B cell (primary cell): ENCODE results near the gene SELENON. TPM values are rescaled to one million over a fixed set of nuclear protein-coding genes. Genes with fewer than 3 reads are reported as not detected.

Experiments used
- ATAC-seq: fragments of 200-7000 bp; cut with Tn5 transposase; one replicate; pipeline ENCODE4 v1.10.0; 2021; ENCODE audit warnings: low read depth, mild to moderate bottlenecking, moderate number of reproducible peaks, moderate library complexity
- CTCF ChIA-PET: fragments of 350-600 bp; sonication (Branson Sonifier 250); formaldehyde crosslinking; loops from one replicate; lab custom pipeline; 2021; ENCODE audit warnings: antibody characterized with exemption, inconsistent platforms; lab: Charles Lee
- POLR2A ChIA-PET: fragments of 350-600 bp; sonication (Branson Sonifier 250); formaldehyde crosslinking; loops from one replicate; lab custom pipeline; 2021; ENCODE audit warnings: antibody characterized with exemption; lab: Charles Lee
- DNase-seq: peaks from one replicate; pipeline ENCODE4 v3.0.0; 2013
- H2AFZ ChIP-seq: 2 replicates; pipeline ENCODE4 v1.6.1; 2012; ENCODE audit warnings: mild to moderate bottlenecking, low read depth, low read length; ENCODE audit not compliant: insufficient read depth, poor library complexity, severe bottlenecking
- H3K27ac ChIP-seq, 2 donors: 1 replicate in 1 of 2; 2 replicates in 1 of 2; pipeline ENCODE4 v1.5.1; 2012 to 2013; ENCODE audit warnings: low read length in 2 of 2, mild to moderate bottlenecking in 2 of 2, moderate library complexity in 1 of 2
- H3K27me3 ChIP-seq, 4 experiments: fragments of 200-600 bp in 1 of 4; sonication (generic) in 1 of 4; replicated peaks in 1 of 4; 1 replicate in 2 of 4; 2 replicates in 2 of 4; pipeline versions ENCODE4 v1.6.1 to v1.7.0; 2013 to 2016; ENCODE audit warnings: low read length in 3 of 4, mild to moderate bottlenecking in 2 of 4, mixed read lengths in 1 of 4, moderate library complexity in 1 of 4; ENCODE audit not compliant: insufficient read depth in 4 of 4, control insufficient read depth in 3 of 4; ENCODE audit errors: control extremely low read depth in 1 of 4
- H3K36me3 ChIP-seq, 2 experiments: replicated peaks in 1 of 2; 1 replicate in 1 of 2; 2 replicates in 1 of 2; pipeline versions ENCODE4 v1.6.1 to v1.7.1; 2013; ENCODE audit warnings: low read length in 1 of 2; ENCODE audit not compliant: insufficient read depth in 2 of 2, control insufficient read depth in 1 of 2; ENCODE audit errors: control extremely low read depth in 1 of 2, extremely low read depth in 1 of 2
- H3K4me1 ChIP-seq, 2 donors: fragments of 200-600 bp in 1 of 2; sonication (generic) in 1 of 2; 1 replicate in 1 of 2; 2 replicates in 1 of 2; pipeline versions ENCODE4 v1.5.1 to v1.6.1; 2013 to 2017; ENCODE audit warnings: low read length in 2 of 2; ENCODE audit not compliant: control insufficient read depth in 2 of 2, insufficient read depth in 2 of 2
- H3K4me2 ChIP-seq: replicated peaks from 2 replicates; pipeline ENCODE3; 2012; ENCODE audit warnings: mild to moderate bottlenecking, low read depth, low read length; ENCODE audit not compliant: poor library complexity, severe bottlenecking
- H3K4me3 ChIP-seq, 5 experiments: fragments of 200-600 bp in 1 of 5; sonication (generic) in 1 of 5; 1 replicate in 3 of 5; 2 replicates in 2 of 5; pipeline versions ENCODE4 v1.5.1 to v1.7.0; 2011 to 2016; ENCODE audit warnings: low read length in 4 of 5, mild to moderate bottlenecking in 4 of 5, low read depth in 2 of 5, control low read depth in 1 of 5, moderate library complexity in 1 of 5; ENCODE audit not compliant: insufficient read depth in 1 of 5; ENCODE audit errors: control extremely low read depth in 1 of 5, extremely low read depth in 1 of 5
- H3K79me2 ChIP-seq: fragments of 200-600 bp; sonication (generic); one replicate; pipeline ENCODE4 v1.6.0; 2016; ENCODE audit warnings: low read length; ENCODE audit not compliant: control insufficient read depth, insufficient read depth
- H3K9ac ChIP-seq: fragments of 200-600 bp; sonication (generic); 2 replicates; pipeline ENCODE4 v1.6.1; 2017; ENCODE audit warnings: mild to moderate bottlenecking, low read length, moderate library complexity
- H3K9me3 ChIP-seq, 3 donors: one replicate each; pipeline versions ENCODE4 v1.6.1 to v1.7.1; 2013; ENCODE audit warnings: low read length in 2 of 3; ENCODE audit not compliant: control insufficient read depth in 2 of 3, insufficient read depth in 1 of 3; ENCODE audit errors: control extremely low read depth in 1 of 3
- H4K20me1 ChIP-seq: 2 replicates; pipeline ENCODE4 v1.6.0; 2012; ENCODE audit warnings: mild to moderate bottlenecking, low read length; ENCODE audit not compliant: insufficient read depth, control insufficient read depth, poor library complexity, severe bottlenecking
- H3K27ac Mint-ChIP-seq: one replicate; pipeline ENCODE4 v1.8.0; 2021; ENCODE audit warnings: mixed read lengths
- H3K27me3 Mint-ChIP-seq: one replicate; pipeline ENCODE4 v1.8.0; 2021; ENCODE audit warnings: mixed read lengths
- H3K4me1 Mint-ChIP-seq: one replicate; pipeline ENCODE4 v1.8.0; 2021; ENCODE audit warnings: mixed read lengths
- H3K4me3 Mint-ChIP-seq: one replicate; pipeline ENCODE4 v1.8.0; 2021; ENCODE audit warnings: mixed read lengths
- H3K9me3 Mint-ChIP-seq: one replicate; pipeline ENCODE4 v1.8.0; 2022; ENCODE audit warnings: mixed read lengths; ENCODE audit not compliant: insufficient read depth
- CTCF ChIP-seq: fragments of 200-600 bp; IDR thresholded peaks from one replicate; pipeline ENCODE4 v1.8.0; 2022; ENCODE audit warnings: antibody characterized with exemption, mild to moderate bottlenecking
- EZH2 ChIP-seq: IDR thresholded peaks from 2 replicates; pipeline ENCODE4 v1.6.1; 2012; ENCODE audit warnings: borderline replicate concordance, low read depth, mild to moderate bottlenecking, moderate library complexity, low read length; ENCODE audit not compliant: insufficient read depth, poor library complexity, severe bottlenecking
- WGBS: methylation state at CpG from one replicate; pipeline ENCODE4 v1.1.5; 2013; ENCODE audit warnings: missing lambda C conversion rate; ENCODE audit not compliant: insufficient coverage; 5-methylcytosine and 5-hydroxymethylcytosine counted together
- intact Hi-C: fragments of 100-400 bp; cut with micrococcal nuclease; formaldehyde crosslinking; loops from one replicate; pipeline ENCODE4 v1.10.0; 2022
- polyA plus RNA-seq: library from polyadenylated mRNA; depleted of rRNA; stranded (reverse); fragments of >200 nt; gene quantifications from 2 replicates; pipeline ENCODE4 v1.2.3, GENCODE V29; 2012
- total RNA-seq, 2 donors: library from RNA; stranded (reverse); fragments of 120-200 nt in 1 of 2; gene quantifications; 1 replicate in 1 of 2; 2 replicates in 1 of 2; pipeline versions ENCODE4 v1.2.3 to v1.2.4, GENCODE V29; 2013 to 2022

SELENON gene
- total and polyA plus RNA-seq, 2 donors (not counting 1 experiment from before 2014, with no cell fraction given) = 10.9 to 16.5 TPM

GRCh38 chr1:25772692-25773245, 27.2 kb upstream of the SELENON start:
- CTCF ChIA-PET = no interaction called here
- H3K27me3 ChIP-seq = peaks cover 0 to 31% (median 7%) of the 10 kb centered on the region in 4 experiments
- Mint-ChIP-seq H3K4me1 (peaks cover 33% of the 10 kb centered on the region), H3K9me3 (no peaks in the 10 kb centered on the region), H3K27ac (no peak overlapping the region), H3K27me3 (peaks cover 29% of the 10 kb centered on the region), H3K4me3 (no peak overlapping the region)
- POLR2A ChIA-PET = no interaction called here
- ATAC-seq (no peak), DNase-seq (no peak)
- H3K27ac ChIP-seq = no peak overlapping the region
- no peak overlapping the region for H3K4me3 ChIP-seq
- whole genome bisulfite sequencing = 98% methylated on average over 5 of the region's 5 CpGs
- H3K4me2 ChIP-seq = no peak overlapping the region
- peaks cover 30 to 41% of the 10 kb centered on the region in 2 donors for H3K4me1 ChIP-seq
- peaks cover 0 to 3% (median 0%) of the 10 kb centered on the region in 3 donors for H3K9me3 ChIP-seq
- no peak overlapping the region for H2AFZ ChIP-seq
- no peaks in the 10 kb centered on the region for H3K36me3 ChIP-seq
- no peak for TF ChIP-seq EZH2
- no peak for TF ChIP-seq CTCF
- intact Hi-C loops = no loop called here
- H3K9ac ChIP-seq = no peak overlapping the region
- H3K79me2 ChIP-seq = no peaks in the 10 kb centered on the region
- H4K20me1 ChIP-seq = no peaks in the 10 kb centered on the region

- Mint-ChIP-seq H3K4me3 (no peak overlapping the region), H3K9me3 (no peaks in the 10 kb centered on the region), H3K27me3 (peaks cover 29% of the 10 kb centered on the region), H3K4me1 (peaks cover 40% of the 10 kb centered on the region), H3K27ac (no peak overlapping the region)
- TF ChIP-seq EZH2 (no peak), CTCF (no peak)
- no peaks in the 10 kb centered on the region for H4K20me1 ChIP-seq
- no peak overlapping the region for H2AFZ ChIP-seq
- peaks cover 30 to 47% of the 10 kb centered on the region in 2 donors for H3K4me1 ChIP-seq
- intact Hi-C loops = no loop called here
- no peak for DNase-seq
- H3K9ac ChIP-seq = no peak overlapping the region
- POLR2A ChIA-PET = no interaction called here
- no peak overlapping the region for H3K4me2 ChIP-seq
- no peaks in the 10 kb centered on the region for H3K79me2 ChIP-seq
- no peak overlapping the region for H3K27ac ChIP-seq
- no peak for ATAC-seq
- 91% methylated on average over 4 of the region's 4 CpGs for WGBS
- peaks cover 0 to 3% (median 0%) of the 10 kb centered on the region in 3 donors for H3K9me3 ChIP-seq
- CTCF ChIA-PET = interaction anchor here (0.6 kb wide), 1 partner anchor 1574 kb away, joined by 4 read pairs; no protein-coding TSS in a partner anchor
- H3K4me3 ChIP-seq = no peak overlapping the region
- peaks cover 0 to 31% (median 7%) of the 10 kb centered on the region in 4 experiments for H3K27me3 ChIP-seq
- no peaks in the 10 kb centered on the region for H3K36me3 ChIP-seq
These were observed 26.4 kb upstream of the SELENON start for GRCh38 chr1:25773441-25774125.
